ENCODE data around the gene SCO2. TPM values are rescaled to one million over a fixed set of nuclear protein-coding genes. Genes with fewer than 3 reads are reported as not detected.

SCO2 gene
- total RNA-seq, 1 donor from 2014 or later: 1.8 TPM

- no peak for FAIRE-seq
- Histone ChIP-seq H3K27ac (ENCODE audit: low read depth, low read length) (no peak overlapping the region), H3K4me3 (ENCODE audit: insufficient read depth, low read depth, low read length) (no peak overlapping the region), H3K79me2 (ENCODE audit: insufficient read depth, low read length) (peaks cover 30% of the 10 kb centered on the region), H3K9me3 (ENCODE audit: insufficient read depth, low read depth, low read length) (no peaks in the 10 kb centered on the region), H3K4me1 (ENCODE audit: insufficient read depth, low read length) (peaks cover 6% of the 10 kb centered on the region), H3K36me3 (ENCODE audit: insufficient read depth, low read length) (peaks cover 4% of the 10 kb centered on the region), H4K20me1 (ENCODE audit: insufficient read depth, low read length) (peaks cover 26% of the 10 kb centered on the region), H3K4me2 (ENCODE audit: low read length) (no peak overlapping the region), H3K9ac (ENCODE audit: low read length) (no peak overlapping the region), H3K27me3 (ENCODE audit: insufficient read depth, low read length) (no peaks in the 10 kb centered on the region), H2AFZ (ENCODE audit: low read depth, low read length) (no peak overlapping the region)
- H3K27ac Mint-ChIP-seq (ENCODE audit: unreplicated experiment): no peak overlapping the region
- DNase-seq (ENCODE audit: low read depth): no peak
- no peaks in the 10 kb centered on the region for H3K36me3 Mint-ChIP-seq (ENCODE audit: low read depth, unreplicated experiment)
- no peaks in the 10 kb centered on the region for H3K4me1 Mint-ChIP-seq (ENCODE audit: low read depth, unreplicated experiment)
- TF ChIP-seq CTCF (IDR thresholded peaks at IDR 0.05; ENCODE audit: insufficient read depth, low read depth, low read length) (no peak), EZH2 (IDR thresholded peaks at IDR 0.05; ENCODE audit: insufficient read depth, low read length) (no peak)
- H3K27me3 Mint-ChIP-seq (ENCODE audit: low read depth, unreplicated experiment): no peaks in the 10 kb centered on the region
- H3K4me3 Mint-ChIP-seq (ENCODE audit: unreplicated experiment): no peak overlapping the region
- no peaks in the 10 kb centered on the region for H3K9me3 Mint-ChIP-seq (ENCODE audit: unreplicated experiment)
Observed at GRCh38 chr22:50503475-50504145, 21.8 kb downstream of the SCO2 start.

- H3K4me2 ChIP-seq (ENCODE audit: low read length): no peak overlapping the region
- TF ChIP-seq EZH2 (IDR thresholded peaks at IDR 0.05; ENCODE audit: insufficient read depth, low read length): no peak
- no peak for TF ChIP-seq CTCF (IDR thresholded peaks at IDR 0.05; ENCODE audit: insufficient read depth, low read depth, low read length)
- Mint-ChIP-seq H3K36me3 (ENCODE audit: low read depth, unreplicated experiment) (no peaks in the 10 kb centered on the region), H3K4me3 (ENCODE audit: unreplicated experiment) (no peak overlapping the region), H3K27me3 (ENCODE audit: low read depth, unreplicated experiment) (no peaks in the 10 kb centered on the region), H3K27ac (ENCODE audit: unreplicated experiment) (no peak overlapping the region), H3K4me1 (ENCODE audit: low read depth, unreplicated experiment) (no peaks in the 10 kb centered on the region), H3K9me3 (ENCODE audit: unreplicated experiment) (no peaks in the 10 kb centered on the region)
- no peak overlapping the region for H3K4me3 ChIP-seq (ENCODE audit: insufficient read depth, low read depth, low read length)
- no peak overlapping the region for H2AFZ ChIP-seq (ENCODE audit: low read depth, low read length)
- H3K79me2 ChIP-seq (ENCODE audit: insufficient read depth, low read length): peaks cover 28% of the 10 kb centered on the region
- peaks cover 4% of the 10 kb centered on the region for H3K36me3 ChIP-seq (ENCODE audit: insufficient read depth, low read length)
- H3K27me3 ChIP-seq (ENCODE audit: insufficient read depth, low read length): no peaks in the 10 kb centered on the region
- peaks cover 26% of the 10 kb centered on the region for H4K20me1 ChIP-seq (ENCODE audit: insufficient read depth, low read length)
- DNase-seq (ENCODE audit: low read depth): no peak
- H3K9me3 ChIP-seq (ENCODE audit: insufficient read depth, low read depth, low read length): no peaks in the 10 kb centered on the region
- H3K27ac ChIP-seq (ENCODE audit: low read depth, low read length): no peak overlapping the region
- H3K9ac ChIP-seq (ENCODE audit: low read length): no peak overlapping the region
- peaks cover 4% of the 10 kb centered on the region for H3K4me1 ChIP-seq (ENCODE audit: insufficient read depth, low read length)
- FAIRE-seq: no peak
Observed at GRCh38 chr22:50502628-50503474, 22.5 kb downstream of the SCO2 start.
